ENCODE results near the gene EYA4. TPM values are rescaled to one million over a fixed set of nuclear protein-coding genes. Genes with fewer than 3 reads are reported as not detected.

The EYA4 gene
- polyA plus RNA-seq, 2 of the 4 experiments (the other 2 are of a cell fraction): 14.4 to 28.3 TPM

- CTCF ChIA-PET: no interaction called here
Observed at GRCh38 chr6:133289733-133290306, 48.7 kb downstream of the EYA4 start.

GRCh38 chr6:133290930-133291329, 49.8 kb downstream of the EYA4 start:
- 40% methylated on average over 1 of the region's 1 CpG for WGBS (ENCODE audit: missing lambda C conversion rate)
- DNase-seq (ENCODE audit: low read depth in 1 of 2, low spot score in 1 of 2) (no peak), FAIRE-seq (no peak), ATAC-seq (no peak)
- ChIA-PET POLR2A (no interaction called here), CTCF (no interaction called here)
- Histone ChIP-seq H3K4me1 (peaks cover 30% of the 10 kb centered on the region), H3K4me3 (no peak overlapping the region), H3K27ac (no peak overlapping the region), H3K4me2 (no peak overlapping the region), H3K9me3 (no peaks in the 10 kb centered on the region)
- TF ChIP-seq MAFK (IDR thresholded peaks at IDR 0.05; ENCODE audit: partially characterized antibody) (peak; percentile 55), JUNB (IDR thresholded peaks at IDR 0.05) (no peak)

More at GRCh38 chr6:133289733-133290306, 48.7 kb downstream of the EYA4 start:
- H3K4me2 ChIP-seq: 0 out of 3 replicates have a peak overlapping the region, but pooled peaks have one; percentile 24
- FAIRE-seq (no peak), DNase-seq (ENCODE audit: low read depth in 1 of 2, low spot score in 1 of 2) (no peak), ATAC-seq (no peak)
- no peak for TF ChIP-seq SMC3 (IDR thresholded peaks at IDR 0.05)
- no peak for TF ChIP-seq ELK1 (IDR thresholded peaks at IDR 0.05; ENCODE audit: low read depth, low read length)
- TF ChIP-seq BHLHE40 (IDR thresholded peaks at IDR 0.05; ENCODE audit: low read depth, low read length): no peak
- TF ChIP-seq RARB (CRISPR knock-in tag; IDR thresholded peaks at IDR 0.05): no peak
- no peak for TF ChIP-seq ESRRA (IDR thresholded peaks at IDR 0.05; ENCODE audit: borderline replicate concordance, low read length)
- TF ChIP-seq NFE2L2 (conservative IDR thresholded peaks at IDR 0.05; ENCODE audit: low read length): no peak
- TF ChIP-seq HES2 (IDR thresholded peaks at IDR 0.05): no peak
- no peak for TF ChIP-seq CHD4 (IDR thresholded peaks at IDR 0.05; ENCODE audit: borderline replicate concordance)
- no peak for TF ChIP-seq ZFP36 (IDR thresholded peaks at IDR 0.05; ENCODE audit: borderline replicate concordance, partially characterized antibody)
- no peak for TF ChIP-seq CBX8 (IDR thresholded peaks at IDR 0.05)
- TF ChIP-seq CEBPB (IDR thresholded peaks at IDR 0.05): no peak
- no peak for TF ChIP-seq FOSL2 (IDR thresholded peaks at IDR 0.05)
- TF ChIP-seq FOSL2 (CRISPR knock-in tag; IDR thresholded peaks at IDR 0.05): no peak
- no peaks in the 10 kb centered on the region for H3K9me3 ChIP-seq
- H3K4me1 ChIP-seq: peaks cover 30% of the 10 kb centered on the region
- POLR2A ChIA-PET: no interaction called here
- H3K27ac ChIP-seq: no peak overlapping the region
- no peak overlapping the region for H3K4me3 ChIP-seq
- WGBS (ENCODE audit: missing lambda C conversion rate): 68% methylated on average over 5 of the region's 5 CpGs

GRCh38 chr6:133291671-133292070, 50.5 kb downstream of the EYA4 start:
- no peak for FAIRE-seq

GRCh38 chr6:133297657-133298056, 56.5 kb downstream of the EYA4 start:
- ChIA-PET CTCF (no interaction called here), POLR2A (no interaction called here)
- Histone ChIP-seq H3K9me3 (no peaks in the 10 kb centered on the region), H3K4me1 (no peaks in the 10 kb centered on the region), H3K4me2 (no peak overlapping the region), H3K4me3 (no peak overlapping the region), H3K27ac (no peak overlapping the region)
- 77% methylated on average over 2 of the region's 2 CpGs for whole genome bisulfite sequencing (ENCODE audit: missing lambda C conversion rate)
- ATAC-seq (no peak), FAIRE-seq (no peak), DNase-seq (ENCODE audit: low read depth in 1 of 2, low spot score in 1 of 2) (no peak)
- TF ChIP-seq NR3C1 (IDR thresholded peaks at IDR 0.05) (no peak), ELK1 (IDR thresholded peaks at IDR 0.05; ENCODE audit: low read depth, low read length) (no peak), MAZ (IDR thresholded peaks at IDR 0.05; ENCODE audit: borderline replicate concordance, low read depth, low read length) (no peak), TFCP2L1 (CRISPR knock-in tag; IDR thresholded peaks at IDR 0.05) (no peak), JUNB (IDR thresholded peaks at IDR 0.05) (no peak), EHMT2 (IDR thresholded peaks at IDR 0.05; ENCODE audit: low read depth) (no peak), POLR2AphosphoS2 (conservative IDR thresholded peaks at IDR 0.05; ENCODE audit: low read length) (no peak), POLR2A (IDR thresholded peaks at IDR 0.05; ENCODE audit: low read length) (no peak), GATA3 (IDR thresholded peaks at IDR 0.05; ENCODE audit: borderline replicate concordance) (no peak), BHLHE40 (IDR thresholded peaks at IDR 0.05; ENCODE audit: low read depth, low read length) (no peak), CBX8 (IDR thresholded peaks at IDR 0.05) (no peak), BCL3 (IDR thresholded peaks at IDR 0.05) (no peak), MAFK (IDR thresholded peaks at IDR 0.05; ENCODE audit: partially characterized antibody) (no peak), ZNF302 (CRISPR knock-in tag; IDR thresholded peaks at IDR 0.05) (no peak), EP300 (IDR thresholded peaks at IDR 0.05) (no peak)

More at GRCh38 chr6:133291671-133292070, 50.5 kb downstream of the EYA4 start:
- WGBS (ENCODE audit: missing lambda C conversion rate): 46% methylated on average over 1 of the region's 1 CpG
- Histone ChIP-seq H3K4me3 (no peak overlapping the region), H3K27ac (no peak overlapping the region), H3K4me2 (no peak overlapping the region), H3K9me3 (no peaks in the 10 kb centered on the region), H3K4me1 (peaks cover 26% of the 10 kb centered on the region)
- CTCF ChIA-PET: no interaction called here
- no peak for TF ChIP-seq ZFP36 (IDR thresholded peaks at IDR 0.05; ENCODE audit: borderline replicate concordance, partially characterized antibody)
- no peak for TF ChIP-seq RFX5 (IDR thresholded peaks at IDR 0.05)
- TF ChIP-seq NR3C1 (IDR thresholded peaks at IDR 0.05): no peak
- no peak for TF ChIP-seq EHMT2 (IDR thresholded peaks at IDR 0.05; ENCODE audit: low read depth)
- no peak for ATAC-seq
- no peak for DNase-seq (ENCODE audit: low read depth in 1 of 2, low spot score in 1 of 2)
- POLR2A ChIA-PET: no interaction called here
